ENCODE results near the gene LENEP. TPM values are rescaled to one million over a fixed set of nuclear protein-coding genes. Genes with fewer than 3 reads are reported as not detected.

Gene LENEP
- polyA plus RNA-seq, 1 donor, result 0.33 TPM

DNA sequence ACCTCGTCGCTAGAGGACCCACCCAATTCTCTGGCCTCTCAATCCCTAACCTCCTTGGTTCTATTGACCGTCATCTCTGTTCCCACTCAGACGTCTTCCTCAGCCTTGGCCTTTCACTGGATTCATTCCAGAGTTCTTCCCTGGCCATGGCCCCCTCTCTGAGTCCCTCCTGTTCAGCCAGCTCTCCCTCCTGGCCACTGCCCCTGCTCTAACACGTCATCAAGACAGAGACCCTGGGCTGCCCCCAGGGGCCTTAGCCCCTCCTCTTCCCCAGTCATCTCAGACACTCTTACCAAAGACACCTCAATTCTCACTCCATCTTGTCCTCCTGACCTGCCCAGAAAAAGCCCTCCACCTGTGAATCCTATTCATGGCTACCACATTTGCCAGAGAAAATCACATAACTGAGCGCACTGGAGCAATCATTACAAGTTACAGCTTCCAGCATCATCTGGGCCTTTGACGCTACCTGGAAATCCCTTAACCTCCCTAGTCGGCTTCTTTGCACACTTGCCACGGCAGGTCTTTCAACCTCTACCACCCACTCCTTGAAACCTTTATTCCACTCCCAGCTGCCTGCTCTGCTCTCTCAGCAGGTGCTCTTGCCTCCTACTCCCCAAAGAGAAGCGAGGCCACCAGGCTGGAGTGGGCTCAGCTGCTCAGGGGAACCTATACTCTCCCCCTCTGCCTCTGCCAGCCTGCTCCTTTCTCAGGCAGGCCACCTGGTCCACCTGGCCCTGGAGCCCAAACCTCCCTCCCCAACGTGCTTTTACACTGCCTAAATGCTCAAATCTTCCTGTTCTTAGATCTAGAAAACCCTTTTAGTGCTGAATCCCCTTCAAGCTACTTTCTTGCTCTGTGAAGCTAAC lies 26.2 kb downstream of the LENEP start:
- WGBS (ENCODE audit: insufficient coverage, low lambda C conversion rate), result 97% methylated on average over 5 of the region's 11 CpGs
- peaks cover 23% of the 10 kb centered on the region for H3K36me3 ChIP-seq (ENCODE audit: control insufficient read depth, insufficient read depth, low read length)
- no peaks in the 10 kb centered on the region for H3K27me3 ChIP-seq (ENCODE audit: control insufficient read depth, insufficient read depth, low read length)
- no peaks in the 10 kb centered on the region for H3K9me3 ChIP-seq (ENCODE audit: control insufficient read depth, low read depth, low read length)
- H3K4me1 ChIP-seq (ENCODE audit: control insufficient read depth, insufficient read depth, low read length), result peaks cover 26% of the 10 kb centered on the region
- H3K27ac ChIP-seq (ENCODE audit: low read length), result no peak overlapping the region
- no peak for DNase-seq
- no peak overlapping the region for H3K4me3 ChIP-seq (ENCODE audit: low read length)

DNA sequence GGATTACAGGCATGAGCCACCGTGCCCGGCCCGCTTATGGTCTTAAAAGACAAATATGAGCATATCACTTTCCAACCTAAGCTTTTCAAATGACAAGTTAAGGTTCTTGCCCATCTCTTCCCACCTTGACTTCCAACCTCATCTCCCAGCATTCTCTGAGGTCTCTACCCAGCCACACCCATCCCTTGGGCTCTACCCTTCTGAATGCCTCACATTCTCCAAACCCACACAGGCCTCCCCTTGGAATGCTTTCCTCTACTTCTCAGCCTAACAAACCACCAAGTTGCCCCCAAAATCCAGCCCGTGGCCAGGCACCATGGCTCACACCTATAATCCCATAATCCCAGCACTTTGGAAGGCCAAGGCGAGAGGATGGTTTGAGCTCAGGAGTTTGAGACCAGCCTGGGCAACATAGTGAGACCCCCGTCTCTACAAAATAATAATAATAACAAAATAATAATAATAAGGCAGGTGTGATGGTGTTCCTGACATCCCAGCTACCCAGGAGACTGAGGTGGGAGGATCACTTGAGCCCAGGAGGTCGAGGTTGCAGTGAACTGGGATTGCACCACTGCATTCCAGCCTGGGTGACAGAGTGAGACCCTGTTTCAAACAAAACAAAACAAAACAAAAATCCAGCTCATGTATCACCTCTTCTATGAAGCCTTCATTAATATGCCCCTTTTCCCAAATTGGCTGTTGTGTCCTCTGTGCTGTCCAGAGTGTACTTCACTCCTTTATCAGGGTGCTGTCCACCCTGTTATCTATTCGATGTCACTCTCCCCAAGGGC lies 28.9 kb downstream of the LENEP start:
- 100% methylated on average over 3 of the region's 8 CpGs for WGBS (ENCODE audit: insufficient coverage, low lambda C conversion rate)
- H3K27ac ChIP-seq (ENCODE audit: low read length), result no peak overlapping the region
- no peak for DNase-seq
- no peak overlapping the region for H3K4me3 ChIP-seq (ENCODE audit: low read length)
- peaks cover 16% of the 10 kb centered on the region for H3K4me1 ChIP-seq (ENCODE audit: control insufficient read depth, insufficient read depth, low read length)
- H3K9me3 ChIP-seq (ENCODE audit: control insufficient read depth, low read depth, low read length), result no peaks in the 10 kb centered on the region
- H3K36me3 ChIP-seq (ENCODE audit: control insufficient read depth, insufficient read depth, low read length), result no peaks in the 10 kb centered on the region
- H3K27me3 ChIP-seq (ENCODE audit: control insufficient read depth, insufficient read depth, low read length), result no peaks in the 10 kb centered on the region

DNA sequence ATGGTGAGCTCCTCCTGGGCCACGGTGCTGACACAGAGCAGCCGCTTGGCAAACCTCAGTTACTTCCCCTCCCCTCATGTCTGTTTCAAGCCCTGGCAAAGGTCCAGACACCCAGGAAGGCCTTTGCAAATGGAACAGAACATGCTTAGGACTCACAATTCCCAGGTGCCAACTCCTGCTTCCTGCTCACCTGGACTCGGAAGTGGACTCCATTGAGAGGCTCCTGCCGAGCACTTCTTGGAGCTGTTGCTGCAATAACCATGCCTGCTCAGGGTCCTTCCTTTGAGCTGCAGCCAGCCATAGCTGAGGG lies 29.5 kb downstream of the LENEP start:
- Histone ChIP-seq H3K9me3 (ENCODE audit: control insufficient read depth, low read depth, low read length) (no peaks in the 10 kb centered on the region), H3K27me3 (ENCODE audit: control insufficient read depth, insufficient read depth, low read length) (no peaks in the 10 kb centered on the region), H3K36me3 (ENCODE audit: control insufficient read depth, insufficient read depth, low read length) (no peaks in the 10 kb centered on the region), H3K4me3 (ENCODE audit: low read length) (no peak overlapping the region), H3K27ac (ENCODE audit: low read length) (no peak overlapping the region), H3K4me1 (ENCODE audit: control insufficient read depth, insufficient read depth, low read length) (peaks cover 12% of the 10 kb centered on the region)
- DNase-seq, result no peak
- no CpG with 5 or more reads among the region's 4 CpGs for WGBS (ENCODE audit: insufficient coverage, low lambda C conversion rate)

DNA sequence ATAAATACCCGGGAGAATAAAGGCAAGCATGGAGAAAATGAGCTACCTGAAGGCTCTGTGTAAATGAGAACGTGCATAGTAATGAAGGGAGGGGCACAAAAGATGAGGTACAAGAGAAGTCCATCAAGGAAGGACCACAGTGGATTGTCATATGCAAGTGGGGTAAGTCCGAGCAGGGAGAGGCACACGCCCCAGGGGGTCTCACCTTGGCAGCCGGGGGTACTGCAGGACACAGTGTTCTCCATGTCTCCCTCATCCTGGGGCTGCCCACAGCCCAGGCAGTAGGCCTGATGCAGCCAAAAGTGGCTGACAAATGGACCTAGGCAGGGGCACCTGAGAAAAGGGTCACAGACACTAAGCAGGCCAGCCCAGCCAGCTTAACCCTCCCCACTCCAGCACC lies 30.2 kb downstream of the LENEP start:
- WGBS (ENCODE audit: insufficient coverage, low lambda C conversion rate), result 64% methylated on average over 2 of the region's 5 CpGs
- no peaks in the 10 kb centered on the region for H3K27me3 ChIP-seq (ENCODE audit: control insufficient read depth, insufficient read depth, low read length)

DNA sequence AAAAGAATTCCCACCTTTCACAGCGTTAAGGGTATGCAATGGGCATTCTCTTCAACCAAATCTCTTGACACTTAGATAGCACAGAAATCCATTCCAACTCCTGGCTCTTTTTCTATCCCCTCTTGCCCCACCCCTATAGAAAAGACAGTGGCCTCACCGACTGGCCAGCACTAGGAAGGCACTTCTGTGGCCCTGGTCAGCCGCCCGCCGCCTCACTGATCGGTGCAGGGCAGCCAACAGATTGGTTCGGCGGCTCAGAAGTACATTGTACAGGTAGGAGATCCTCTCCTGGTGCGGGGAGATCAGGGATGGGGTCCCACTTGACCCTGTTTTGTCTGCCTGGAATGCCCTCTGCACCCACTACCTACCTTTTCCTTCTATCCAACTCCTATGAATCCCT lies 30.9 kb downstream of the LENEP start:
- no peak overlapping the region for H3K4me3 ChIP-seq (ENCODE audit: low read length)
- no peaks in the 10 kb centered on the region for H3K4me1 ChIP-seq (ENCODE audit: control insufficient read depth, insufficient read depth, low read length)
- no peaks in the 10 kb centered on the region for H3K9me3 ChIP-seq (ENCODE audit: control insufficient read depth, low read depth, low read length)
- H3K27ac ChIP-seq (ENCODE audit: low read length), result no peak overlapping the region
- 100% methylated on average over 1 of the region's 9 CpGs for WGBS (ENCODE audit: insufficient coverage, low lambda C conversion rate)
- H3K36me3 ChIP-seq (ENCODE audit: control insufficient read depth, insufficient read depth, low read length), result no peaks in the 10 kb centered on the region
- DNase-seq, result no peak
- no peaks in the 10 kb centered on the region for H3K27me3 ChIP-seq (ENCODE audit: control insufficient read depth, insufficient read depth, low read length)

More for the DNA sequence above, 30.2 kb downstream of the LENEP start:
- H3K27ac ChIP-seq (ENCODE audit: low read length), result no peak overlapping the region
- DNase-seq, result no peak
- H3K4me3 ChIP-seq (ENCODE audit: low read length), result no peak overlapping the region
- H3K4me1 ChIP-seq (ENCODE audit: control insufficient read depth, insufficient read depth, low read length), result peaks cover 6% of the 10 kb centered on the region
- no peaks in the 10 kb centered on the region for H3K36me3 ChIP-seq (ENCODE audit: control insufficient read depth, insufficient read depth, low read length)
- H3K9me3 ChIP-seq (ENCODE audit: control insufficient read depth, low read depth, low read length), result no peaks in the 10 kb centered on the region

DNA sequence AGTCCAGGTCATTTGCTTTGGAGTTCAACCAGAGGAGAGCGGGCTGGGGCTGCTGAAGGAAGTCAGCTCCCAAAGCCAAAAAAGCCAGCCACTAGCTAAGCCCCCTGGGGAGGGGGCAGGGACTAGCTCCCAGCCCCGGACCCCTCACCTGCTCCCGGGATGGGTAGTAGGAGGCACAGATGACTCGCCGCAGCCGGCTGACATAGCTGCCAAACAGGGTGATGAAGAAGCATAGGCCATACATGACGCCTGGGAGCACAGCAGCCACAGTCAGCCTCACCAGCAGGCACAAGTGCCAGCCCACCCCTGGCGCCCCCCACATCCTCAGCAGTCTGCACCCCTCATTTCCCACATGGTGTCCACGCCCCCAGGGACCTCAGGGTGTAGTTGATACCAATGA lies 32.8 kb downstream of the LENEP start:
- no peak overlapping the region for H3K27ac ChIP-seq (ENCODE audit: low read length)
- H3K36me3 ChIP-seq (ENCODE audit: control insufficient read depth, insufficient read depth, low read length), result no peaks in the 10 kb centered on the region
- no peak overlapping the region for H3K4me3 ChIP-seq (ENCODE audit: low read length)
- no peaks in the 10 kb centered on the region for H3K9me3 ChIP-seq (ENCODE audit: control insufficient read depth, low read depth, low read length)
- H3K27me3 ChIP-seq (ENCODE audit: control insufficient read depth, insufficient read depth, low read length), result no peaks in the 10 kb centered on the region
- no peak for DNase-seq
- WGBS (ENCODE audit: insufficient coverage, low lambda C conversion rate), result no CpG with 5 or more reads among the region's 9 CpGs
- H3K4me1 ChIP-seq (ENCODE audit: control insufficient read depth, insufficient read depth, low read length), result no peaks in the 10 kb centered on the region

DNA sequence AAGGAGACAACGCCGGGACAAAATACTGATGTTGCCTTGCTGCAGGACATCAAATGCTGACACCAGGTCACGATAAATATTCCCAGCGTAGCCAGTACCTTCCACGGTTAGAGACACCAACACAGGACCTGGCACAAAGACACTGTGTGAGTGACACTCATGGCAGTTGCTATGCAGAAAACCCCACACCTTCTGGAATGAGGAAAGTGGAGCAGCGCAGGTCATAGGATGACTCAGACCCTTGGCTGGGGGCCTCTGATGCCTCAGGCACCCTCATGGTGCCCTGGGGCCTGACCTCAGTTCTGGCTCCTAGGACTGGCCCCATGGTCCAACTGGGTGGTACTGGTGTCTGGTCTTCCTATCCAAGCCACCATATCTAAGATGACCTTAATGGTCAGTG lies 33.2 kb downstream of the LENEP start:
- no peak overlapping the region for H3K4me3 ChIP-seq (ENCODE audit: low read length)
- no peak overlapping the region for H3K27ac ChIP-seq (ENCODE audit: low read length)
- no peaks in the 10 kb centered on the region for H3K9me3 ChIP-seq (ENCODE audit: control insufficient read depth, low read depth, low read length)
- H3K27me3 ChIP-seq (ENCODE audit: control insufficient read depth, insufficient read depth, low read length), result no peaks in the 10 kb centered on the region
- no peak for DNase-seq
- no peaks in the 10 kb centered on the region for H3K4me1 ChIP-seq (ENCODE audit: control insufficient read depth, insufficient read depth, low read length)
- no peaks in the 10 kb centered on the region for H3K36me3 ChIP-seq (ENCODE audit: control insufficient read depth, insufficient read depth, low read length)
- WGBS (ENCODE audit: insufficient coverage, low lambda C conversion rate), result no CpG with 5 or more reads among the region's 6 CpGs

DNA sequence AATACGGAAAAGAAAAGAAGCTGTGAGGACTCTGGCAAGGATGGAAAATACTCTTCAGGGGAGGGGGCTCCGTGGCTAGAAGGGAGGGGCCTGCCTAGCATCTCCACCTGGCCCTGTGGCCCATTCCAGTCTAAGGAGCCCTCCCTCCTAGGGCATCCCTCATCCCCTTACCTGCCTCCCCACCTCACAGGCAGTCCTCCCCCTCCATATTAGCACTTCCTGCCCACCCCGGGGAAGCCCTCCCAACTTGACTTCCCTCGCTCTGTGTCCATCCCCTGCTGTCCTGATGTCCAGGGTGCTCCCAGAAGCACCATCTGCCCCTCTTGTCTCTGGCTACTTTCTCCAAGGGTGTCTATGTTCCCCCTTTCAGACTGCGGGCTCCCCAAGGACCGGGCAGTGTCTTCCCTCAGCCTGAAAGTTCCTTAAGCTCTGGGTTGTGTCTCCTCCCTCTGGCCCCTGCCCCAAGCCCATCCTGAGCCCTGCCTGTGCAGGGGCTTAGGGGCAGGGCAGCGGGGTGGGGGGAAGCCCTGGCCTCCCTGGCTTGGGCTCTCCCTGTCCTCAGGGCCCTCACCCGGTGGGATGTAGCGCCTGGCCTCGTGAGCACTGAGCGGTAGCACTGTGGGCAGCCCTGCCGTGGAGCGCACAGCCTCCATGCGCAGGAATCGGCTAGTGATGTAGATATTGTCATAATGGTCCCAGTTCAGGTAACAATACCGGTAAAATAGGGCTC lies 36.3 kb downstream of the LENEP start:
- Histone ChIP-seq H3K4me3 (ENCODE audit: low read length) (no peak overlapping the region), H3K27ac (ENCODE audit: low read length) (no peak overlapping the region), H3K27me3 (ENCODE audit: control insufficient read depth, insufficient read depth, low read length) (no peaks in the 10 kb centered on the region), H3K4me1 (ENCODE audit: control insufficient read depth, insufficient read depth, low read length) (no peaks in the 10 kb centered on the region), H3K9me3 (ENCODE audit: control insufficient read depth, low read depth, low read length) (no peaks in the 10 kb centered on the region), H3K36me3 (ENCODE audit: control insufficient read depth, insufficient read depth, low read length) (no peaks in the 10 kb centered on the region)
- DNase-seq, result no peak
- no CpG with 5 or more reads among the region's 16 CpGs for WGBS (ENCODE audit: insufficient coverage, low lambda C conversion rate)

DNA sequence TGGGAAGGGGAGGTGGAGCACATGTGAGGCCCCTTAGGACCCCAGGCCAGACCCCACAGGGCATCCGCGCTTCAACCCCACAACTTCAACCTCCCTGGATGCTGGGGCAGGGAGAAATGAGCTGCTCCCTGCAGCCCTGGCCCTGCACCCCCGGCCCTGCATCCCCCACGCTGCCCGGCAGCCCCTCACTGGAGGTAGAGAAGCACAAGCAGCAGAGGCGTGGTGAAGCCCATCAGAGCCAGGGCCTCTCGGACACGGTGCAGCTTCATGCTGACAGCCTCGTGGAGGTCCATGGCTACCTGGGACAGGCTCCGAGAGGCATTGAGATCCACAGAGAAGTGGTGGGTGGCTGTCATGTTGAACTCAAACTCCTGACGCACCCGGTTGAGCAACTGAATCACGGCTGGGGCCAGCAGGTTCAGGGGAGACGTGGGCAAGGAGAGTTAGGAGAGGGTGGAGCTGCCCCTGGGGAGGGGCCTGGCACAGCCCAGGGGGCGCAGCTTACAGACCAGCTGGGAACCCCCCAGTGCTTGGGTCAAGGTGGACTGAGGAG lies 36.9 kb downstream of the LENEP start:
- H3K36me3 ChIP-seq (ENCODE audit: control insufficient read depth, insufficient read depth, low read length), result no peaks in the 10 kb centered on the region
- no peaks in the 10 kb centered on the region for H3K27me3 ChIP-seq (ENCODE audit: control insufficient read depth, insufficient read depth, low read length)
- WGBS (ENCODE audit: insufficient coverage, low lambda C conversion rate), result no CpG with 5 or more reads among the region's 15 CpGs
- H3K27ac ChIP-seq (ENCODE audit: low read length), result no peak overlapping the region
- H3K9me3 ChIP-seq (ENCODE audit: control insufficient read depth, low read depth, low read length), result no peaks in the 10 kb centered on the region
- no peaks in the 10 kb centered on the region for H3K4me1 ChIP-seq (ENCODE audit: control insufficient read depth, insufficient read depth, low read length)
- H3K4me3 ChIP-seq (ENCODE audit: low read length), result no peak overlapping the region
- no peak for DNase-seq

DNA sequence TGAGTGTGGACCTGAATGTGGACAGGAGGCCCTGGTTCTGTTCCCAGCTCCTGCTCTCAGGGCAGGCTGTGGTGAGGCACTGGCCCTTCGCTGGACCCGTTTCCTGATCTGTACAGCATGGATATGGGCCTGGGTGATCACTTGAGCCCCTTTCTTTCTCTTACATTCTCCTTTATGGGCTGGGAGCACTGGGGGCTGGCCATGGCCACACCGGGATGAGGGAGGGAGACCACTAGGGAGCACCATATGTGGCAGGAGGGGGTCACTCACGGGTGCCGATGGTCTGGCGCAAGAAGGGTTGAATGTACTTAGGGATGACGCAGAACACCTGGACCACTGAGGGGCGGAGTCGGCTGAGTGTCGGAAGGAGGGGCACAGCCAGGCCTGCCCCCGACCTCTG lies 37.5 kb downstream of the LENEP start:
- Histone ChIP-seq H3K36me3 (ENCODE audit: control insufficient read depth, insufficient read depth, low read length) (no peaks in the 10 kb centered on the region), H3K27me3 (ENCODE audit: control insufficient read depth, insufficient read depth, low read length) (no peaks in the 10 kb centered on the region), H3K9me3 (ENCODE audit: control insufficient read depth, low read depth, low read length) (no peaks in the 10 kb centered on the region), H3K27ac (ENCODE audit: low read length) (no peak overlapping the region), H3K4me1 (ENCODE audit: control insufficient read depth, insufficient read depth, low read length) (no peaks in the 10 kb centered on the region), H3K4me3 (ENCODE audit: low read length) (no peak overlapping the region)
- DNase-seq, result no peak
- WGBS (ENCODE audit: insufficient coverage, low lambda C conversion rate), result no CpG with 5 or more reads among the region's 11 CpGs
